Gastrocnemius medialis (tissue), 4 donors: ENCODE results near the gene PRRT3.

Source experiments
- CTCF ChIP-seq, 5 experiments: fragments of 450-650 bp in 3 of 5; fragments of 200-600 bp in 2 of 5; sonication (generic) in 2 of 5; IDR thresholded peaks in 4 of 5; conservative IDR thresholded peaks in 1 of 5; 1 replicate in 4 of 5; 2 replicates in 1 of 5; pipeline ENCODE4 v1.5.1; 2016 to 2019; ENCODE audit warnings: antibody characterized with exemption in 5 of 5, mild to moderate bottlenecking in 3 of 5, moderate library complexity in 3 of 5
- POLR2A ChIP-seq, 2 donors: fragments of 450-650 bp; IDR thresholded peaks; one replicate each; pipeline ENCODE4 v1.6.1; 2017; ENCODE audit warnings: antibody characterized with exemption in 2 of 2, mild to moderate bottlenecking in 2 of 2, moderate library complexity in 2 of 2

DNA sequence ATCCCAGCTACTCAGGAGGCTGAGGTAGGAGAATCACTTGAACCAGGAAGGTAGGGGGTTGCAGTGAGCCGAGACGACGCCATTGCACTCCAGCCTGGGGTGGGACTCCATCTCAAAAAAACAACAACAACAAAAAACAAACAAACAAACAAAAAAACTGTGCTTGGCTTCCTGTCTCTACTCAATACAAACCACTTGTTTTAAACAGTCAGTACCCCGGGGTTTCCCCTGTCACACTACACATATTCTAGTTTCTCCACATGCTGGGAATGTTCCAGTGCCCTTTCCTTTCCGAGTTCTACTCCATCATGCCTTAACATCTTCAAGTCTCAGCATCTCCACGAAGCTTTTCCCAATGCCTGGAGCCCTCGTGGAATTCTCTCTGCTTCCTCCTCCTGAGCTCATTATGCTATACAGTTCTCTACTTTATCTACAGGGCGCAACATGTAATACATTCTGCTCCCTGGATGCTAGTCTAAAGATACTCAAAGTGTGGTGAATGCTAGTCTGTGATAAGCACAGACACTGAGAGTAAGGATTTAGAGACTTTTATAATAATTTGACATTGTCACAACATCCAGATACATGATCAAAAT is 26.6 kb upstream of the PRRT3 start:
- TF ChIP-seq POLR2A (IDR thresholded peaks at IDR 0.05) (peak in 1 of 2 donors; percentile 11), CTCF (IDR thresholded peaks at IDR 0.05 in 4 of 5, conservative IDR thresholded peaks at IDR 0.05 in 1 of 5) (no peak)
